Cardiac muscle cell (in vitro differentiated cells and primary cell): ENCODE measurements around the gene KHSRP. TPM values are rescaled to one million over a fixed set of nuclear protein-coding genes. Genes with fewer than 3 reads are reported as not detected.

Source experiments
- DNase-seq, 2 donors: peaks; one replicate each; pipeline versions ENCODE4 v3.0.0 to v3.0.0-alpha.2; 2010 to 2017; ENCODE audit warnings: low read depth in 1 of 2, low spot score in 1 of 2
- H3K27ac ChIP-seq: fragments of 200-600 bp; sonication (generic); 2 replicates; pipeline ENCODE4 v1.5.1; 2016
- H3K27me3 ChIP-seq: fragments of 200-600 bp; sonication (generic); 2 replicates; pipeline ENCODE4 v1.6.0; 2016; ENCODE audit warnings: control low read depth
- H3K36me3 ChIP-seq: fragments of 200-600 bp; sonication (generic); 2 replicates; pipeline ENCODE4 v1.5.1; 2016; ENCODE audit warnings: control low read depth
- H3K4me1 ChIP-seq: fragments of 200-600 bp; sonication (generic); 2 replicates; pipeline ENCODE4 v1.8.1; 2017; ENCODE audit warnings: low read depth, mild to moderate bottlenecking, mixed run types
- H3K4me3 ChIP-seq: fragments of 200-600 bp; sonication (generic); 2 replicates; pipeline ENCODE4 v1.5.1; 2016; ENCODE audit warnings: mild to moderate bottlenecking
- H3K9me3 ChIP-seq: fragments of 200-600 bp; sonication (generic); 2 replicates; pipeline ENCODE4 v1.5.1; 2017; ENCODE audit warnings: low read depth, mild to moderate bottlenecking, control low read depth
- polyA plus RNA-seq: library from polyadenylated mRNA; unstranded; fragments of >200 nt; fragmentation: Nextera tagmentation; extraction: Ambion mirVana; gene quantifications from 2 replicates; pipeline ENCODE4 v1.2.1, GENCODE V29; 2016
- total RNA-seq: library from RNA; depleted of rRNA; stranded (reverse); fragments of >200 nt; gene quantifications from 2 replicates; pipeline ENCODE4 v1.2.3, GENCODE V29; 2016
- TF ChIP-seq, protein P1 (sequence below): IDR thresholded peaks from 2 replicates; pipeline ENCODE4 v1.5.1; 2012; ENCODE audit warnings: low read depth, mild to moderate bottlenecking, low read length

Gene KHSRP
- total and polyA plus RNA-seq, 2 experiments from 2014 or later, result 262 to 320 TPM

- no peaks in the 10 kb centered on the region for H3K9me3 ChIP-seq
- peaks cover 63% of the 10 kb centered on the region for H3K36me3 ChIP-seq
- TF ChIP-seq, protein P1, sequence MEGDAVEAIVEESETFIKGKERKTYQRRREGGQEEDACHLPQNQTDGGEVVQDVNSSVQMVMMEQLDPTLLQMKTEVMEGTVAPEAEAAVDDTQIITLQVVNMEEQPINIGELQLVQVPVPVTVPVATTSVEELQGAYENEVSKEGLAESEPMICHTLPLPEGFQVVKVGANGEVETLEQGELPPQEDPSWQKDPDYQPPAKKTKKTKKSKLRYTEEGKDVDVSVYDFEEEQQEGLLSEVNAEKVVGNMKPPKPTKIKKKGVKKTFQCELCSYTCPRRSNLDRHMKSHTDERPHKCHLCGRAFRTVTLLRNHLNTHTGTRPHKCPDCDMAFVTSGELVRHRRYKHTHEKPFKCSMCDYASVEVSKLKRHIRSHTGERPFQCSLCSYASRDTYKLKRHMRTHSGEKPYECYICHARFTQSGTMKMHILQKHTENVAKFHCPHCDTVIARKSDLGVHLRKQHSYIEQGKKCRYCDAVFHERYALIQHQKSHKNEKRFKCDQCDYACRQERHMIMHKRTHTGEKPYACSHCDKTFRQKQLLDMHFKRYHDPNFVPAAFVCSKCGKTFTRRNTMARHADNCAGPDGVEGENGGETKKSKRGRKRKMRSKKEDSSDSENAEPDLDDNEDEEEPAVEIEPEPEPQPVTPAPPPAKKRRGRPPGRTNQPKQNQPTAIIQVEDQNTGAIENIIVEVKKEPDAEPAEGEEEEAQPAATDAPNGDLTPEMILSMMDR, result no peak
- no peak for DNase-seq
- no peak overlapping the region for H3K27ac ChIP-seq
- H3K4me1 ChIP-seq, result no peaks in the 10 kb centered on the region
- no peak overlapping the region for H3K4me3 ChIP-seq
- no peaks in the 10 kb centered on the region for H3K27me3 ChIP-seq
Measured at GRCh38 chr19:6416658-6417405, 7.8 kb downstream of the KHSRP start.

GRCh38 chr19:6415591-6416190 lies 8.9 kb downstream of the KHSRP start:
- Histone ChIP-seq H3K9me3 (no peaks in the 10 kb centered on the region), H3K36me3 (peaks cover 59% of the 10 kb centered on the region), H3K27me3 (no peaks in the 10 kb centered on the region), H3K27ac (no peak overlapping the region), H3K4me1 (no peaks in the 10 kb centered on the region), H3K4me3 (no peak overlapping the region)
- TF ChIP-seq, protein P1, result no peak
- DNase-seq, result no peak

GRCh38 chr19:6414793-6415590 lies 9.6 kb downstream of the KHSRP start:
- Histone ChIP-seq H3K9me3 (no peaks in the 10 kb centered on the region), H3K27me3 (no peaks in the 10 kb centered on the region), H3K36me3 (peaks cover 52% of the 10 kb centered on the region), H3K4me1 (no peaks in the 10 kb centered on the region), H3K4me3 (no peak overlapping the region), H3K27ac (no peak overlapping the region)
- no peak for DNase-seq
- TF ChIP-seq, protein P1, result no peak

- TF ChIP-seq, protein P1, result no peak
- Histone ChIP-seq H3K27me3 (no peaks in the 10 kb centered on the region), H3K36me3 (peaks cover 46% of the 10 kb centered on the region), H3K4me3 (no peak overlapping the region), H3K9me3 (no peaks in the 10 kb centered on the region), H3K4me1 (no peaks in the 10 kb centered on the region), H3K27ac (peak overlapping the region; percentile 43)
- DNase-seq, result no peak
Measured at GRCh38 chr19:6413721-6414643, 10.6 kb downstream of the KHSRP start.

GRCh38 chr19:6413291-6413690 lies 11.3 kb downstream of the KHSRP start:
- Histone ChIP-seq H3K9me3 (no peaks in the 10 kb centered on the region), H3K36me3 (peaks cover 41% of the 10 kb centered on the region), H3K4me1 (no peaks in the 10 kb centered on the region), H3K27me3 (no peaks in the 10 kb centered on the region), H3K4me3 (no peak overlapping the region), H3K27ac (no peak overlapping the region)
- no peak for DNase-seq
- TF ChIP-seq, protein P1, result no peak
